HepG2 (cell line): Measurements from ENCODE around the gene LHX5.

Experiments
- DPF2 ChIP-seq: sonication (generic); formaldehyde crosslinking; IDR thresholded peaks from 2 replicates; pipeline ENCODE4 v1.4.0; 2020; ENCODE audit warnings: mild to moderate bottlenecking, low read depth, missing genetic modification reagents, borderline replicate concordance
- RFXANK ChIP-seq: IDR thresholded peaks from 2 replicates; pipeline ENCODE4 v1.6.1; 2016
- TCF12 ChIP-seq, 2 experiments: fragments of 450-650 bp in 1 of 2; sonication (generic) in 1 of 2; formaldehyde crosslinking in 1 of 2; IDR thresholded peaks; 2 replicates each; pipeline versions ENCODE4 v1.6.1 to v1.8.0; 2017 to 2022; ENCODE audit warnings: antibody characterized with exemption in 1 of 2, mild to moderate bottlenecking in 1 of 2, missing genetic modification reagents in 1 of 2, moderate library complexity in 1 of 2
- ZNF510 ChIP-seq: sonication (generic); formaldehyde crosslinking; IDR thresholded peaks from 2 replicates; pipeline ENCODE4 v1.4.0; 2020; ENCODE audit warnings: low read depth, mild to moderate bottlenecking, missing genetic modification reagents

- TF ChIP-seq ZNF510 (CRISPR knock-in tag) (no peak), DPF2 (CRISPR knock-in tag) (no peak), TCF12 (IDR thresholded peaks at IDR 0.05) (no peak), TCF12 (CRISPR knock-in tag; IDR thresholded peaks at IDR 0.05) (no peak), RFXANK (CRISPR knock-in tag) (no peak)
Observed at GRCh38 chr12:113443030-113443539, 28.6 kb downstream of the LHX5 start.
